HG03108 (cell line): ENCODE measurements around the gene TMEM144.
"Not testable (repeated sequence)": the region's sequence is repeated elsewhere in the genome, so short reads cannot be mapped to it uniquely, and the experiment has no call there.

Experiments
- ATAC-seq: cut with Tn5 transposase; IDR thresholded peaks from one replicate; pipeline ENCODE4 v1.9.1; 2021; ENCODE audit warnings: moderate library complexity; ENCODE audit not compliant: unreplicated experiment

The TMEM144 gene

DNA sequence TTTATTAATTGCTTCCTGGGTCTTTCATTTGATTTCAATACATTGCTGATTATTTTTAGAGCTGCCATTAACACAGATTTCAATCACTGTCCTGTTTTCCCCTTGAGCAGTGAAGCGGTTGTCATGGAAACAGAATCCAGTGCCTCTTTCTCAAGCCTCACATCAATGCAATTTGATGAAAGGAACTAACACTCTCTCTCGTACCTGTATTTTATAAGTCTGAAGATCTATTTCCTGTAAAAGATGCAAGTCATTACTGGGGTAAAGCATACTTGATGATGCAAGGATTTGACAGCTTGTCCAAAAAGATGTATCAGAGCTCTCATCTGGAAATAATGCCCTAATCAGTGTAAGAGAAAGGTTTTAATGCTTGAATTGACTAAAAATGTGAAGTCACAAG lies 19.6 kb upstream of the TMEM144 start:
- no peak for ATAC-seq

DNA sequence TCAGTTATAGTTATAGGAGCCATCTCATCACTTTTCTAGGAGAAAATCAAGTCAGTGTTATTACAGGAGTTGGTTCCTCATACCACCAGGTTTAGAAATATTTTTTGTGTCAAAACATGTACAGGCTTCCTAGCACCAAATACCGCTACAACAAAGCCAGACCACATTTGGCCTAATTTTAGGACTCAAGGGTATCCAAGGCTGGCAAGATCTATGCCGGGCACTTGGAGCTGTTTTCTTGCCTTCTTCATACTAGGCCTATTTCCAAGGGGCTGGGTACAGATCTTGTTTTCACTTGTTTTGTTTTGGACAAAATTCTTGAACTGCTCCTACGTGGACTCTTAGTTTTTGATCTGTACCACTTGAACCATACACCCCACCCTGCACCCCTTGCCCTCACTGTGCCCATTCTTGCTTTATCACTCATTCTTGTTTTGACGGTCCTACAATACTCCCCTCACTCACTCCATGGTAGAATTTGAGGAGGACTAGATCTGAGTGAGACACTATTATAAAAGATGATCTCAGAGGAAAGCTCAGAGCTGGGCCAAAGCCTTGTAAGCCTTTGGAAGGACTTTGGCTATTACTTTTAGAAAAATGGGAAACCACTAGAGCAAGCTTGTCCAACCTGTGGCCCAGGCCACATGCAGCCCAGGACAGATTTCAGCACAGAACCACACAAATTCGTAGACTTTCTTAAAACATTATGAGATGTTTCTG lies 17.7 kb upstream of the TMEM144 start:
- no peak for ATAC-seq

DNA sequence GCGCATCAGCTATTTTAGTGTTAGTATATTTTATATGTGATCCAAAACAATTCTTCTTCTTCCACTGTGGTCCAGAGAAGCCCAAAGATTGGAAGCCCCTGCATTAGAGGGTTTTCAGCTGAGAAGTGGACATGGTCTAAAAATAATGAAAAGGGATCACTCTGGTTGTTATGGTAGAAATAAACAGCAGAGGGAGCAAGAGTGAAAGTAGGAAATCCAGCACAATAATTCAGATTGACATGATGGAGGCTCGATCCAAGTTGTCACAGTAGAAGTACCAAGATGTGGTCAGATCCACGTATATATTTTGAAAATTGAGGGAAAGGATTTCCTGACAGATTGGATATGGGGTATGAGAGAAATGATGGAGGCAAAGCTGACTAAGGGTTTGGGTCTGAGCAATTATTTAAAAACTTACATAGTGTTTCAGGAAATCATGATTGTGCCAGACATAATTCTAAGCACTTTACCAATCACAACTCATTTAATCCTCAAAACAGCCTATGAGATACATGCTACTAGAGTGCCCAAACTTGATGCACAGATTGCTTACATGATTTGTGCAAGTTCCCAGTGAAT lies 17.0 kb upstream of the TMEM144 start:
- ATAC-seq, result no peak

DNA sequence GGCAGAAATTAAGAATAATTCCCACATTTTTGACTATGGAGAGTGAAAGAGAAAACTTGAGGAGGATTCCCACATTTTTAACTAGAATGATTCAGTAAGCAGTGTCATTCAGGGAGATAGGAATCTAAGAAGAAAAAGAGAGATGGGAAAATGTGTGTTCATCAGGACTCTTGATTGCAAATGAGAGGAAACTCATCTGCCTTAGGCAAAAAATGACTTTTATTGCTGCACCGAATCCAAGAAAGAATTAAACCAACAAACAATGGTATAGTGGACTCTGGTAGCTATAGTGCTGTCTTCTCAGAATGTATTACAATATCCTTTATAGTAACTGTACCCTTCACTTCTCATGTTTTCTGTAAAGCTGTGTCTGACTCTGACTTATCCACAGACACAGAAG lies 15.0 kb upstream of the TMEM144 start:
- no peak for ATAC-seq

DNA sequence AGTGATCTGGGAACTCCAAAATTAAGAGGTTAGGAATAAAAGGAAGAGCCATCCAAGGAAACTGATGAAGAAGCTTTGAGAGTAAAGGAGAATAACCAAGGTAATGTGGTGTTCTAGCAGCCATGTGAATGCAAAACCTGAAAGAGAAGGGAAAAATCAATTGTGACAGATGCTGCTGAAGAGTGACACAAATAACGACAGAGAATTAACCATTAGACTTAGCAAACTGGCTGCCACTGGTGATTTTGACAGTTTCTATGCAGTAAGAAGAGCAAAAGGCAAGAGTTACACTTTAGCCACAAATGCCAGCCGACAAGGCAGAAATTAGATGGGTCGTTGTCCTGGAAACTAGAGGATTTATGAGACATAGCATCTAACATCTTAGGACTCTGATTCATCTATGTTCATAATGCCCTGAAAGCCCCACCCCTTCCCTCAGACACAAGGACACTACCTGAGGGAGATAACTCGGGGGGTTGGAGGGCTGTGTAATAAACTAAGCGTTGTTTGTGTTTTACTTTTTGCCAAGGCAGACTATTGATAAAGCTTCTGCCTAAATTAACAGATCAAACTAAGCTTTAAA lies 13.0 kb upstream of the TMEM144 start:
- ATAC-seq, result no peak

DNA sequence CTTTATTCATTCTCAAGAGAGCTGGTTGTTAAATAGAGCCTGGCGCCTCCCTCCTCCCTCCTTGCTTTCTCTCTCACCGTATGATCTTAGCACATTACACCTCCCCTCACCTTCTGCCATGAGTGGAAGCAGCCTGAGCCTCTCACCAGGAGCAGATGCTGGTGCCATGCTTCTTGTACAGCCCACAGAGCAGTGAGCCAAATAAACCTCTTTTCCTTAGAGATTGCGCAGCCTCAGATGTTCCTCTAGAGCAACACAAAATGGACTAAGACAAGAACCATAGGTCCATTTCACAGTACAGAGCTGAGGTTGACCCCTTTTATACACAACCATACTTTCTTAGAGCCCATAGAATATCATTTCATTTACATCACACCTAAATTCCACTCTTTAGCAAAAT lies 10.1 kb upstream of the TMEM144 start:
- no peak for ATAC-seq

DNA sequence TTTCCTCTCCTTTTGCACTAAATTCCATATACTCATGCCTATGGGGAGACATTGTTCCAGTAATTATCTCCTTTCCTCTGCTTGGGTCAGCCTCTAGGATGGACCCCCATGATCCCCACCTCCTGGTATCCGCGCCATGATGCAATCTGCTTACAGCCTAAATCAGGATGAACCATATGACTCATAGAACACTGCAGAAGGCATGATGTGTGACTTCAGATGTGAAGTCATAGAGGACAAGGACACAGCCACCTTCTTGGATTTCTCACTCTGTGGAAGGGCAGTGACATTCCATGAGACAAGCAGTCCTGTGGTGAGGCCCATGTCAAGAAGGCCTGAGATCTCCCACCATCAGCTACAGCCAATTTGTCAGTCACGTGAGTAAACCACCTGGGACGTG lies 9.0 kb upstream of the TMEM144 start:
- ATAC-seq, result no peak

DNA sequence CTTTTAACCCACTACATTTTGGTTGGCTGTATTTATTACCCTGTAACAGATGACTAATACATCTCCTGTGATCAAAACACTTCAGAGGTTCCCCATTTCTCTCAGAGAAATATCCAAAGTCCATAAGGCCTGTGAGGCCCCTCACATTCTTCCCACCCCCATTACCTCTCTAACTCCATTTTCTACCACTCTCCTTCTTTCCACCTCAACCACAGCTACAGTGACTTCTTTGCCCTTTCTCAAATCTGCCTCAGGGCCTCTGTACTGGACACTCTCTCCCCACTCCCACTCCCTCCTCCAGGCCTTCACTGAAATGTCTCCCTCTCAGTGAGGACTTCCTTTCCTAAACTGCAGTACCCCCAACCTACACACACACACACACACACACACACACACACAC lies 8.4 kb upstream of the TMEM144 start:
- no peak for ATAC-seq

DNA sequence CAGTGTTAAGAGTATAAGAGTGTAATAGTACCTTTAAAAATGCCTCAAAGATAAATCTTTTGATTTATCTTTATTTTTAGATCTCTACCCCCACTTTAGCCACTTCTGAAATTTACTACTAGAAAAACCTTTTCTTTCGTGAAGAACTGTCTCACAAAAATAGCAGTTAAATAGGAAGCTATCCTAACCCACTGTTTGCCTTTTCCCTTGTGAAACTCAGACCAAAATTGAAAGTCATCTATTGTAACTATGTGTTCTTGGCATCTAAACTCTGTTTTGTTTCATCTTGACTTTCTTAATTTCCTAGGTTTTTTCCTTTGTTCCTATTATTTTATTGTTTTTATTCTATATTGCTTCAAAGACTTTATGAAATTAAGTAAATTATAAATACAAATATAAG lies 7.8 kb upstream of the TMEM144 start:
- no peak for ATAC-seq

DNA sequence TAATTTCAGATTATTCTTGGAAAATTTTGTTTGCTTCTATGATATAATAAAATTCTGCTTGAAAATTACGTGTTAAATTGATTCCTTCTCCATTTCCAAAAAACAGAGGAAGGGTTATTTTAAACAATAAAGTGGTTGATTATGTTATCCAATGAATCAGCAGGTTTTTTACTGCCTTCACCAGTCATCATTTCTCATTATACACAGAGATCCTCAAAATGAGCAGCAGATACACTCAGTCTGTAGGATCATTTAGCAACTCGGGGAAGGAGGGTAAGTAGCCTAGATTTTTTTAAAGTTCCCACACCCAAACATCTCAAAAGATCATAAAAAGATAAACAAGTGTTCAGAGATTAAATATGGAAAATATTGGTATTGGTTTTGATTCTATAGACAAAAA lies 6.8 kb upstream of the TMEM144 start:
- ATAC-seq, result no peak

DNA sequence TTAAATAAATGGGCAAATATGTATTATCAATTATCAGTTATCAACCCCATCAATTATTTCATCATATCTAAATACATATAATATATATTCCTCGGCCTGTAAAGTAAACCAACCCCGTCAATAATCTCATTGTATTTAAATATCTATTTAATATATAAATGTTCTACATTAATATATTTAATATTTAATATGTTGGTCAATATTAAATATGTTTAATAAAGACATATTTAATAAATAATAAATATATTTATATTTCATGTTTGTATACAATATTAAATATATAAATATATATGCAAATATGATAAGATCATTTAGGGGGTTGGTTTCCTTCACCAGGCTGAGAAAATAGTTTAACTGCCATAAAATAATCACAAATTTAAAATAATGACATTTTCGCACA lies 6.4 kb upstream of the TMEM144 start:
- ATAC-seq, result no peak

DNA sequence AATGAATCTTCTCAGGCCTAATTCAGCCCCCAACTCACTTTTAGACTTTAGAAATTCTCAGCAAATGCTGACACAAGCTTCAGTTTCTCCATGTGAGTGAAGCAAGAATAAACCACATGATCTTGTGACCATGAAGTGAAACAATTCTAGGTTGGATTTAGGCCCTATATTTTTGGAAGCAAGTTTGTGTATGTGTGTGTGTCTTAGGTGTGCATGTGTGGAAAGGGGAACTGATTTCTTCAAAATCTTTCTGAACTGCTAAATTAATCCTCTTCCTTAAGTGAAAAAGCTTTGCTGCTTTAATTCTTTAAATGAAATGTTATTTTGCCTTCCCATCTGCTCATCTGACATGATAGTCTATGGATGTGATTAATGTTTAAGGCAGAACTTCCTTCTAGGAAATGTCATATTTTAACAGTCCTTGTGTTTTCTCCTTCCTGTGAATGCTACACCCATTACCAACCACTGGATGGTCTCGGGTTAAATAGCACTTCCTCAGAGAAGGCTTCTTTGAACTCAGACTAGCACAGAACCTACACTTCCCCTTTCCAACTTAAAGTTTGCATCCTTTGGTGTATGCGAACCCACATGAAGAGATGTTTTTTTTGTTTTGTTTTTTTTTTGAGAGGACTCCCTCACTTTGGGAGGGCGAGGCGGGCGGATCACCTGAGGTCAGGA lies 1.2 kb upstream of the TMEM144 start:
- peak; percentile 40 for ATAC-seq

DNA sequence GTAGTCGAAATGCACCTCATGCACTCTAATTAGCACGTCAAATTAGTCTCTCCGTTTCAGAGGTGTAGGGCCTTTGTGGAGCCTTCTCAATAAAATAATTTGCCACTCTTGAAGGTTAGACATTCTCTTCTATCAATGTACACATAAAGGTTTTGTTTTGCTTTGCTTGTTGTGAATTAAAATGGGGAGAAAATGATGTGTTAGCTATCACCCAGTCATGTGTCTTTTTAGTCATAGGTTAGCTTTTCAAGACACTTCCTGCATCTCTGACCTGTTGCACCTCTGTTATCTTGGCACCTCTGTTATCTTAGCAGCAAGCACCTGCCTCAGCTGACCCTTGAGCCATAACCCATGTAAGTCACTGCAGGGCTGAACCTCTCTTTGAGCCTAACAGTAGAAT lies 936 bp downstream of the TMEM144 start:
- ATAC-seq, result no peak

DNA sequence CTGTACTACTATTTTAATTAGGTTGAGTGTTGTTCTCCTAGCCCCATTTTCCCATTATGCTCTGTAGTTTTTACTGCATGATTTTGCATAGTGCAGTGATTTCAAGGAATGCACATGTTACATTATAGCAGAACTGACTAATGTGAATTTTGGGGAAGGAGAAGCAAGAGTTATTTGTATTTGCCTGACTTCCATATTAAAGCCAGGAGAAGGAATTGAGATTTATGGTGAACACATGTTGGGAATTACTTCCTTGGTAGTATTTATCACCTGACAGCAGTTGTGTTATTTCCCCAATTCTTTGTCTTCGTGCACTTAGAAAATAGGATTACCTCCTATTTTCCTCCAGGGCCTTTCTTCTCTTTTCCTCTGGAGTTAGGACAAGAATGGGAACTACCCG lies 3.2 kb downstream of the TMEM144 start:
- ATAC-seq, result no peak

DNA sequence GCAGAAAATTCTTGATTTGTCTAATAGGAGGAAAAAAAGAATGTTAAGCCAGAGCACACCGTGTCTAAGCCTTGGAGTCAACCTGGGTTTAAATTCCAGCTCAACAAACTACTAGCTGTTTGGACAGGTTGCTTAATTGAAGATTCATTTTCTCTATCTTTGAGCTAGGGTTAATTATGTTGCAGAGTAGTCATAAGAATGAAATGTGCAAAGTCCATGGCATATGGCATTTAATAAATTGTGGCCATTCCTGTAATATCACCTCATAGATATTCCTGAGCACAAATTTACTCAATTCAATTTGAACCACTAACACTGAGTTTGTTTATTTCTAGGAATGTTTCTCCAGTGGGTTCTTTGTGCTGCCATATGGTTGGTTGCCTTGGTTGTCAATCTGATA lies 4.6 kb downstream of the TMEM144 start:
- ATAC-seq, result no peak

DNA sequence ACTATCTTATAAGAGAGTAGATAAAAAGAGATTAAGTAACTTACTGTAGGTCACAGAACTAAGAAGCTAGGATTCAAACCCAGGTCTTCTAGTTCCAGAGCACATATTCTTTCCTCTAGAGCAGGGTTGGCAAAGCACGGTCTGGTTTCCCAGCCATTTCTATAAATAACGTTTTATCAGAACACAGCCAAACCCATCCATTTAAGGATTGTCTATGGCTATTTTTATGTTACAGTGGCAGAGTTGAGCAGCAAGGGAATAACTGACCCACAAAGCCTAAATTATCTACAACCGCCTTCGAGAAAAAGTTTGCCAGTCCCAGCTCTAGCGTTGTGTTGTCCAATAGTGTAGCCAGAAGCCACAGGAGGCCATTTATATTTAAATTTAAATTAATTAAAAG lies 7.5 kb downstream of the TMEM144 start:
- no peak for ATAC-seq

DNA sequence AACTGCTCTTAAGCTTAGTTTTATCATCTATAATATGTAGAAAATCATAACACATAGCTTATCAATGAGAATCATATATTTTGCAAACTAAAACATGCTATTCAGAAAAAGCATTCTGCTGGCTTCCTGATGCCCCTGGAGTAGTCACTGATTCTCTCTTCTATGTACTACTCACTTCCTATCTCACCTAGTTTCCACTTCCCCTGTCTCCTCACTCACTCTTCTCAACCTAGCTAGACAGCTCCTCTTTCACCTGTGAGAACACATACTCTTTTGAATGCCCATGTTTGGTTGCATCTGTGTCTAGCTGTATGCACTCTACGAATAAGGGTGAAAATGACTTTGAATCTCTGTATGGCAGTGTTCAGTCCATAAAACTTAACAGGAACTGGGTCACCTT lies 9.3 kb downstream of the TMEM144 start:
- ATAC-seq, result no peak

DNA sequence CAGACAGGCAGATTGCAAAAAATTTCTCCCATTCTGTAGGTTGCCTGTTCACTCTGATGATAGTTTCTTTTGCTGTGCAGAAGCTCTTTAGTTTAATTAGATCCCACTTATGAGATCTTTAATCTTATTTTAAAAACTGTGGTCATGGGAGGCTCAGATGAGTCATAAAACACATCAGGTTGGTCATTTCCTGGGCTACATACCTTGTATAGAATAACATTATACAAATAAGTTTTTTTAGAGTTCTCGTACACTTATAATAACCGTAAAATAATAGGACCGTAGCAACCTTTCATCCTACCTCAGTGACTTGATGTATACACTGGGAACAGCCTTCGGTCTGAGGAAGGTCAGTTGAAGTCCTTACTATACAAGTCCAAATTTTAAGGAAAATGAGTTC lies 14.0 kb downstream of the TMEM144 start:
- not testable (repeated sequence) for ATAC-seq

DNA sequence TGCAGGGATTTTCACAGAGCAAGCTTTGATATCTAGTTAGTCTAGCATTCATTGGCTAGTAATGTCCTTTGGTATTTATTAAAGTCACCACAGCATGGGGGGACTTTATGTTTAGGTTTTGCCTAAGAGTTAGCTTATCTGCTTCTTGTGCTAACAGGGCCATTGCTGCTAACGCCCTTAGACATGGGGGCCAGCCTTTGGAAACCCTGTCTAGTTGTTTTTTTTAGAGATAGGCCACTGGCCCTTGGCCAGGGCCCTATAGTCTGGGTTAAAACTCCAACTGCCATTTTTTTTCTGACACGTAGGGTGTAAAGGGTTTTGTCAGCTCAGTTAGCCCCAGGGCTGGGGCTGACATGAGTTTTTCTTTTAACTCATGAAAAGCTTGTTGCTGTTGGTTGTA lies 14.7 kb downstream of the TMEM144 start:
- not testable (repeated sequence) for ATAC-seq

DNA sequence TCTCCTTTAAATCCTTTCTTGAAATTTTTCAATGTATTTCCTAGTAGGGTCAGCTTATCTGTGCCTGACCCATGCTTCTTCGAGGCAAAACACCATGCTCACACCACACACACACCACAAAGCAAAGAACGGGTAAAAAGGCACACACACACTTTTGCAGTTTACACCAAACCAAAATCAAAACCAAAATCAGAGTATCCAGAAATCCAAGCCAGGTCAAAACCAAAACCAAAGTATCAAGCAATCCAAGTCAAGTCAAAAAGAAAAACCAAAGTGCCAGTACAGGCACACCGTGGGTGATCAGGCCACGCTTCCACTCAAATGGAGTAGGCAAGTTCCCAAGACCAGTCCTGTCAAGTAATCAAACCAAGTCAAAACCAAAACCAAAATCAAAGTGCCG lies 17.6 kb downstream of the TMEM144 start:
- ATAC-seq, result not testable (repeated sequence)

DNA sequence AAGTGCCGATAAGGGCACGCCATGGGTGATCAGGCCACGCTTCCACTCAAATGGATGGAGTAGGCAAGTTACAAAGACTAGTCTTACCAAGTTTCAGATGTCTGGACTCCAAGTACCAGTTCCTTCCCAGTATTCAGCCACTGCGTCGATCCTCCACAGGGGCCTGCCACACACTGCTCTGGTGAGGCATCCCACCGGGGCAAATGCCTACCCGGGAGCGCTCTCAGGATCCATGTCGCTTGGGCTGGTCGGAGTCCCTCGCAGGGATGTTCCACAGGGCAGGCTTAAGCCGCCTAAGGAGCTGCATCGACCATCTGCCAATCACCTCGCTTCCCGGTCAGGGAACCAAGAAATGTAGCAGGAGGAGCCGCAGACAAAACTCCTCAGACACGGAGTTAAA lies 18.1 kb downstream of the TMEM144 start:
- not testable (repeated sequence) for ATAC-seq

DNA sequence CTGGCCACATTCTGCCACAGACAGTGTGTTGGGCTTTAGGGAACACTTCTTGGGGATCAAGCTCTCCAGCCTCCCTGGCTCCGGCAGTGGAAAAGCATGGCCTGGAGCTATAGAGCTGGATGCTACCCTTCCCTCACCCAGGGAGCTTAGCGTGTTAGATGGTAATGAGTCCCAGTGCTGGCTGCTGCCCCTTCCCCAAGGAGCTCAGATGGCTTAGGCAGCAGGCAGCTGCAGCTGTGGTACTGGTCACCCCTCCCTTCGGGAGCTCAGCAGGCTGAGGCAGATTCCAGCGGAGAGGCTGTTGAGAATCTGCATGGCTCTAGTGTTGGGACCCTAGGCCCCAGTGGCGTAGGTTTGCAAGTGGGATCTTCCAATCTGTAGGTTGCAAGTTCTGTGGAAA lies 19.5 kb downstream of the TMEM144 start:
- ATAC-seq, result no peak
